Cardiac atrium fibroblast (primary cell): ENCODE results near the gene CSN2. TPM values are rescaled to one million over a fixed set of nuclear protein-coding genes. Genes with fewer than 3 reads are reported as not detected.

Source experiments
- total RNA-seq: library from RNA; depleted of rRNA; stranded (reverse); fragments of >200 nt; gene quantifications from 2 replicates; pipeline ENCODE4 v1.2.3, GENCODE V29; 2015

The CSN2 gene
- total RNA-seq, result not detected in 2 replicates

GRCh38 chr4:69965628-69966027, at the start of gene CSN2:
TSS of gene CSN2 (minus strand) at chr4:69965728. CDS start at chr4:69960995, 4,733 bp downstream.

GRCh38 chr4:69995526-69996016, 30.0 kb upstream of the CSN2 start, which contains the start of gene STATH:
TSS of gene STATH (plus strand) at chr4:69995966. CDS start at chr4:69998438, 2,472 bp downstream.

GRCh38 chr4:69930768-69931167, 34.8 kb downstream of the CSN2 start, which contains the start of gene CSN1S1:
TSS of gene CSN1S1 (plus strand) at chr4:69931068. CDS start at chr4:69932556, 1,488 bp downstream.

Other genes with a start within 250 kb of the CSN2 start
- 0.65 and 4.7 TPM in 2 replicates for gene SULT1B1, start 205.1 kb downstream of the CSN2 start, total RNA-seq
- 9.6 and 10.2 TPM in 2 replicates for gene SULT1E1, start 105.6 kb downstream of the CSN2 start, total RNA-seq
- gene CSN1S1, start 34.7 kb downstream of the CSN2 start, total RNA-seq, result not detected in 2 replicates
- not detected in 2 replicates for gene STATH, start 30.2 kb upstream of the CSN2 start, total RNA-seq
- not detected in 2 replicates for gene HTN3, start 62.7 kb upstream of the CSN2 start, total RNA-seq
- not detected in 2 replicates for gene HTN1, start 84.7 kb upstream of the CSN2 start, total RNA-seq
- not detected in 2 replicates for gene PRR27, start 188.5 kb upstream of the CSN2 start, total RNA-seq
- not detected in 2 replicates for gene ODAM, start 230.0 kb upstream of the CSN2 start, total RNA-seq